Smooth muscle cell of trachea (primary cell): Measurements from ENCODE around the gene FRMPD3. TPM values are rescaled to one million over a fixed set of nuclear protein-coding genes. Genes with fewer than 3 reads are reported as not detected.

Source experiments
- total RNA-seq: library from RNA; depleted of rRNA; stranded (reverse); fragments of >200 nt; gene quantifications from 2 replicates; pipeline ENCODE4 v1.2.1, GENCODE V29; 2014

The FRMPD3 gene
- total RNA-seq = under 0.01 and 0.15 TPM in 2 replicates

GRCh38 chrX:107448998-107449835 is at the start of gene FRMPD3:
Gene FRMPD3, plus strand, starts transcription at chrX:107449652. Its CDS starts 76,937 bp downstream, at chrX:107526589.

Other genes with a start within 250 kb of the FRMPD3 start
- gene NUP62CL, start 243.2 kb upstream of the FRMPD3 start, total RNA-seq = 0.17 and 0.29 TPM in 2 replicates
- gene DNAAF6, start 243.0 kb upstream of the FRMPD3 start, total RNA-seq = not detected in 2 replicates
- 33.6 and 49.7 TPM in 2 replicates for gene PRPS1, start 178.9 kb downstream of the FRMPD3 start, total RNA-seq